Endothelial cell of umbilical vein (primary cell): Measurements from ENCODE around the gene LRRD1. TPM values are rescaled to one million over a fixed set of nuclear protein-coding genes. Genes with fewer than 3 reads are reported as not detected.

ENCODE experiments used
- BruUV-seq: library from RNA; stranded (reverse); fragments of 400-500 nt; replicated peaks from 2 replicates; lab custom pipeline; 2021; lab: Mats Ljungman, UMichigan
- CTCF ChIA-PET: fragments of 300-600, 350-600 bp; sonication (Branson Sonifier 250); formaldehyde crosslinking; loops from one replicate; lab custom pipeline; 2021; ENCODE audit warnings: antibody characterized with exemption, inconsistent platforms; lab: Charles Lee
- POLR2A ChIA-PET: fragments of 300-600, 350-600 bp; sonication (Branson Sonifier 250); formaldehyde crosslinking; loops from one replicate; lab custom pipeline; 2021; ENCODE audit warnings: antibody characterized with exemption, inconsistent platforms; lab: Charles Lee
- DNase-seq: peaks from one replicate; pipeline ENCODE4 v3.0.0-alpha.2; 2011; ENCODE audit warnings: low read depth, low spot score
- FAIRE-seq: peaks from 2 replicates; lab custom pipeline; 2011; peaks lifted over from hg19 to GRCh38; lab: Jason Lieb, UNC
- H2AFZ ChIP-seq: 2 replicates; pipeline ENCODE4 v1.6.0; 2012; ENCODE audit warnings: low read depth, low read length, control low read depth, inconsistent platforms
- H3K27ac ChIP-seq: 2 replicates; pipeline ENCODE4 v1.5.1; 2011; ENCODE audit warnings: low read depth, mild to moderate bottlenecking, control low read depth, low read length, moderate library complexity; ENCODE audit not compliant: insufficient read depth
- H3K27me3 ChIP-seq, 2 experiments: 2 replicates each; pipeline versions ENCODE4 v1.6.0 to v1.6.1; 2011; ENCODE audit warnings: low read length in 2 of 2, mixed read lengths in 1 of 2; ENCODE audit not compliant: control insufficient read depth in 2 of 2, insufficient read depth in 2 of 2
- H3K36me3 ChIP-seq, 2 experiments: 2 replicates in 1 of 2; 3 replicates in 1 of 2; pipeline ENCODE4 v1.5.1; 2011; ENCODE audit warnings: low read length in 2 of 2, mild to moderate bottlenecking in 1 of 2, moderate library complexity in 1 of 2; ENCODE audit not compliant: control insufficient read depth in 2 of 2, insufficient read depth in 2 of 2; ENCODE audit errors: extremely low read depth in 1 of 2
- H3K4me1 ChIP-seq: 3 replicates; pipeline ENCODE4 v1.5.1; 2011; ENCODE audit warnings: mild to moderate bottlenecking, low read length; ENCODE audit not compliant: control insufficient read depth, insufficient read depth; ENCODE audit errors: extremely low read depth
- H3K4me2 ChIP-seq: 2 replicates; pipeline ENCODE4 v1.6.1; 2011; ENCODE audit warnings: low read length, control low read depth, mixed read lengths; ENCODE audit not compliant: insufficient read depth
- H3K4me3 ChIP-seq, 3 experiments: fragments of 200-600 bp in 1 of 3; sonication (generic), shearing (Covaris generic) in 1 of 3; replicated peaks in 1 of 3; 2 replicates each; pipeline ENCODE4 v1.5.1; 2011 to 2016; ENCODE audit warnings: control low read depth in 3 of 3, low read length in 3 of 3, mild to moderate bottlenecking in 2 of 3, inconsistent platforms in 1 of 3, low read depth in 1 of 3, moderate library complexity in 1 of 3; ENCODE audit not compliant: insufficient read depth in 1 of 3
- H3K79me2 ChIP-seq: 2 replicates; pipeline ENCODE4 v1.6.0; 2012; ENCODE audit warnings: low read length, inconsistent platforms; ENCODE audit not compliant: control insufficient read depth, insufficient read depth
- H3K9ac ChIP-seq: replicated peaks from 2 replicates; pipeline ENCODE3; 2011; ENCODE audit warnings: low read length, control low read depth; ENCODE audit not compliant: insufficient read depth; ENCODE audit errors: extremely low read depth
- H3K9me1 ChIP-seq: replicated peaks from 3 replicates; pipeline ENCODE4 v1.6.0; 2011; ENCODE audit warnings: mild to moderate bottlenecking, low read length; ENCODE audit not compliant: control insufficient read depth, insufficient read depth; ENCODE audit errors: extremely low read depth
- H3K9me3 ChIP-seq: replicated peaks from 2 replicates; pipeline ENCODE4 v1.5.1; 2012; ENCODE audit warnings: low read length, inconsistent platforms; ENCODE audit not compliant: control insufficient read depth, insufficient read depth
- H4K20me1 ChIP-seq: replicated peaks from 2 replicates; pipeline ENCODE3; 2011; ENCODE audit warnings: mild to moderate bottlenecking, low read length; ENCODE audit not compliant: control insufficient read depth, insufficient read depth; ENCODE audit errors: extremely low read depth
- EZH2 ChIP-seq: IDR thresholded peaks from 2 replicates; pipeline ENCODE4 v1.6.1; 2012; ENCODE audit warnings: borderline replicate concordance, low read depth, mild to moderate bottlenecking, moderate library complexity, low read length, inconsistent platforms; ENCODE audit not compliant: severe bottlenecking
- FOS ChIP-seq: IDR thresholded peaks from 2 replicates; pipeline ENCODE4 v1.6.1; 2011; ENCODE audit warnings: mild to moderate bottlenecking, low read length, moderate library complexity, borderline replicate concordance; ENCODE audit not compliant: insufficient read depth
- GATA2 ChIP-seq: IDR thresholded peaks from 2 replicates; pipeline ENCODE4 v1.7.0; 2011; ENCODE audit warnings: low read depth, mild to moderate bottlenecking, moderate library complexity, mixed read lengths, low read length; ENCODE audit not compliant: insufficient read length, insufficient read depth
- JUN ChIP-seq: IDR thresholded peaks from 2 replicates; pipeline ENCODE4 v1.6.1; 2011; ENCODE audit warnings: borderline replicate concordance, low read depth; ENCODE audit not compliant: insufficient read length, insufficient read depth
- MYC ChIP-seq: IDR thresholded peaks from one replicate; pipeline ENCODE4 v1.6.1; 2011; ENCODE audit warnings: mild to moderate bottlenecking, low read depth, low read length
- POLR2A ChIP-seq: IDR thresholded peaks from 2 replicates; pipeline ENCODE4 v1.6.1; 2012; ENCODE audit warnings: low read depth, mild to moderate bottlenecking, control low read depth, low read length
- POLR2AphosphoS5 ChIP-seq: IDR thresholded peaks from 2 replicates; pipeline ENCODE4 v1.6.1; 2012; ENCODE audit warnings: low read depth, mild to moderate bottlenecking, control low read depth, low read length, moderate library complexity; ENCODE audit not compliant: insufficient read depth
- dilution Hi-C: fragments of 300-500 bp; cut with MboI; formaldehyde crosslinking; loops from one replicate; pipeline ENCODE4 v1.15.0; 2019; ENCODE audit warnings: low sequenced_read_pairs; ENCODE audit not compliant: extremely low pct_ligation_motif_present
- intact Hi-C: fragments of 100-400 bp; cut with micrococcal nuclease; formaldehyde crosslinking; loops from one replicate; pipeline ENCODE4 v1.10.0; 2022
- polyA plus RNA-seq, 4 experiments: library from polyadenylated mRNA; depleted of rRNA in 3 of 4; stranded (reverse) in 3 of 4; unstranded in 1 of 4; fragments of >200 nt; gene quantifications; 2 replicates each; pipeline versions ENCODE4 v1.2.1 to v1.2.3, GENCODE V29; 2011 to 2012; ENCODE audit warnings: missing spikeins in 1 of 4
- total RNA-seq: library from RNA; stranded (reverse); gene quantifications from 2 replicates; pipeline ENCODE4 v1.2.3, GENCODE V29; 2021
- TF ChIP-seq, protein P1 (sequence below): IDR thresholded peaks from 2 replicates; pipeline ENCODE4 v1.6.1; 2011; ENCODE audit not compliant: insufficient read depth, insufficient read length
- TF ChIP-seq, protein P2 (sequence below), 2 donors: IDR thresholded peaks; 1 replicate in 1 of 2; 2 replicates in 1 of 2; pipeline ENCODE4 v1.5.1; 2011; ENCODE audit warnings: low read length in 2 of 2, mild to moderate bottlenecking in 2 of 2, moderate library complexity in 2 of 2, control low read depth in 1 of 2, inconsistent platforms in 1 of 2, low read depth in 1 of 2; ENCODE audit not compliant: insufficient read depth in 1 of 2; ENCODE audit errors: extremely low read depth in 1 of 2

LRRD1 gene
- total and polyA plus RNA-seq, 2 donors (not counting 3 experiments of a cell fraction or from before 2014, with no cell fraction given) = 0.03 to 0.46 TPM

- dilution Hi-C loops = no loop called here
These were observed 47.1 kb downstream of the LRRD1 start for GRCh38 chr7:92131764-92132330.

More at GRCh38 chr7:92131764-92132330, 47.1 kb downstream of the LRRD1 start:
- Histone ChIP-seq H3K27me3 (no peaks in the 10 kb centered on the region), H3K27ac (no peak overlapping the region), H3K4me2 (peak overlapping the region; percentile 95), H3K4me3 (peak overlapping the region in 2 of 3 experiments; percentile 77 to 84), H3K4me1 (peaks cover 18% of the 10 kb centered on the region), H3K9me3 (no peaks in the 10 kb centered on the region), H3K79me2 (peaks cover 60% of the 10 kb centered on the region), H2AFZ (no peak overlapping the region), H4K20me1 (no peaks in the 10 kb centered on the region), H3K9ac (peak overlapping the region; percentile 2), H3K36me3 (peaks cover 0 to 20% of the 10 kb centered on the region in 2 experiments), H3K9me1 (peaks cover 3% of the 10 kb centered on the region)
- intact Hi-C loops = loop anchor here (10.0 kb wide), 1 partner anchor 113 kb away; the partner anchor contains the start of genes ANKIB1 and KRIT1
- POLR2A ChIA-PET = no interaction called here
- BruUV-seq = no TSS peak
- FAIRE-seq (no peak), DNase-seq (no peak)
- CTCF ChIA-PET = interaction anchor here (0.6 to 2.3 kb wide), 6 partner anchors 8 to 329 kb away, joined by 3 to 16 read pairs (median 4); partner anchors contain the start of genes GATAD1 and LRRD1
- no peak for TF ChIP-seq POLR2A
- TF ChIP-seq, protein P1, sequence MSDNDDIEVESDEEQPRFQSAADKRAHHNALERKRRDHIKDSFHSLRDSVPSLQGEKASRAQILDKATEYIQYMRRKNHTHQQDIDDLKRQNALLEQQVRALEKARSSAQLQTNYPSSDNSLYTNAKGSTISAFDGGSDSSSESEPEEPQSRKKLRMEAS = no peak
- no peak for TF ChIP-seq POLR2AphosphoS5
- no peak for TF ChIP-seq EZH2
- TF ChIP-seq GATA2 = no peak
- TF ChIP-seq FOS = no peak
- TF ChIP-seq JUN = no peak
- TF ChIP-seq, protein P2, sequence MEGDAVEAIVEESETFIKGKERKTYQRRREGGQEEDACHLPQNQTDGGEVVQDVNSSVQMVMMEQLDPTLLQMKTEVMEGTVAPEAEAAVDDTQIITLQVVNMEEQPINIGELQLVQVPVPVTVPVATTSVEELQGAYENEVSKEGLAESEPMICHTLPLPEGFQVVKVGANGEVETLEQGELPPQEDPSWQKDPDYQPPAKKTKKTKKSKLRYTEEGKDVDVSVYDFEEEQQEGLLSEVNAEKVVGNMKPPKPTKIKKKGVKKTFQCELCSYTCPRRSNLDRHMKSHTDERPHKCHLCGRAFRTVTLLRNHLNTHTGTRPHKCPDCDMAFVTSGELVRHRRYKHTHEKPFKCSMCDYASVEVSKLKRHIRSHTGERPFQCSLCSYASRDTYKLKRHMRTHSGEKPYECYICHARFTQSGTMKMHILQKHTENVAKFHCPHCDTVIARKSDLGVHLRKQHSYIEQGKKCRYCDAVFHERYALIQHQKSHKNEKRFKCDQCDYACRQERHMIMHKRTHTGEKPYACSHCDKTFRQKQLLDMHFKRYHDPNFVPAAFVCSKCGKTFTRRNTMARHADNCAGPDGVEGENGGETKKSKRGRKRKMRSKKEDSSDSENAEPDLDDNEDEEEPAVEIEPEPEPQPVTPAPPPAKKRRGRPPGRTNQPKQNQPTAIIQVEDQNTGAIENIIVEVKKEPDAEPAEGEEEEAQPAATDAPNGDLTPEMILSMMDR (IDR thresholded peaks at IDR 0.05; ENCODE audit: extremely low read depth in 1 of 2, insufficient read depth in 1 of 2, low read depth in 1 of 2, low read length in 2 of 2) = no peak
- TF ChIP-seq MYC = no peak
